Mesendoderm (in vitro differentiated cells): ENCODE data around the gene BICRA.
A peak's percentile ranks its signal among the peaks of the same experiment; 100 is the strongest.
"Not testable (repeated sequence)": the region's sequence is repeated elsewhere in the genome, so short reads cannot be mapped to it uniquely, and the experiment has no call there.

Experiments used
- DNase-seq: peaks from one replicate; pipeline ENCODE4 v3.0.0; 2013
- H2AK5ac ChIP-seq: 2 replicates; pipeline ENCODE4 v1.6.1; 2013; ENCODE audit warnings: low read length, inconsistent platforms
- H2BK120ac ChIP-seq: 2 replicates; pipeline ENCODE4 v1.6.1; 2013; ENCODE audit warnings: low read depth, mild to moderate bottlenecking, low read length, moderate library complexity, mixed read lengths
- H2BK15ac ChIP-seq: replicated peaks from 2 replicates; pipeline ENCODE4 v1.6.1; 2013; ENCODE audit warnings: low read depth, mild to moderate bottlenecking, moderate library complexity
- H2BK5ac ChIP-seq: 2 replicates; pipeline ENCODE4 v1.6.1; 2013; ENCODE audit warnings: low read length, inconsistent platforms
- H3K18ac ChIP-seq: 2 replicates; pipeline ENCODE4 v1.6.1; 2013; ENCODE audit warnings: mild to moderate bottlenecking, low read length, mixed read lengths
- H3K23ac ChIP-seq: one replicate; pipeline ENCODE4 v1.6.1; 2013; ENCODE audit warnings: low read length
- H3K27ac ChIP-seq: 2 replicates; pipeline ENCODE4 v1.5.1; 2013; ENCODE audit warnings: low read depth, mild to moderate bottlenecking, inconsistent platforms, low read length, moderate library complexity
- H3K27me3 ChIP-seq: 2 replicates; pipeline ENCODE4 v1.6.1; 2013; ENCODE audit warnings: low read length, control low read depth, mild to moderate bottlenecking, inconsistent platforms; ENCODE audit not compliant: insufficient read depth, poor library complexity
- H3K36me3 ChIP-seq: 2 replicates; pipeline ENCODE4 v1.6.1; 2013; ENCODE audit warnings: low read length, inconsistent platforms; ENCODE audit not compliant: control insufficient read depth, insufficient read depth
- H3K4ac ChIP-seq: one replicate; pipeline ENCODE4 v1.6.1; 2013; ENCODE audit warnings: low read depth, mild to moderate bottlenecking, low read length, moderate library complexity
- H3K4me1 ChIP-seq: 2 replicates; pipeline ENCODE4 v1.6.1; 2013; ENCODE audit warnings: low read depth, low read length, inconsistent platforms; ENCODE audit not compliant: control insufficient read depth
- H3K4me2 ChIP-seq: 2 replicates; pipeline ENCODE4 v1.6.1; 2013; ENCODE audit warnings: low read length
- H3K4me3 ChIP-seq: 2 replicates; pipeline ENCODE4 v1.5.1; 2013; ENCODE audit warnings: mild to moderate bottlenecking, low read length
- H3K56ac ChIP-seq: one replicate; pipeline ENCODE4 v1.6.1; 2013; ENCODE audit warnings: low read length
- H3K79me1 ChIP-seq: 2 replicates; pipeline ENCODE4 v1.6.1; 2013; ENCODE audit warnings: low read length, inconsistent platforms
- H3K79me2 ChIP-seq: 2 replicates; pipeline ENCODE4 v1.6.1; 2013; ENCODE audit warnings: mild to moderate bottlenecking, low read length; ENCODE audit not compliant: control insufficient read depth, insufficient read depth
- H3K9ac ChIP-seq: 2 replicates; pipeline ENCODE4 v1.6.1; 2013; ENCODE audit warnings: low read length, inconsistent platforms
- H4K5ac ChIP-seq: one replicate; pipeline ENCODE4 v1.6.1; 2013; ENCODE audit warnings: low read length
- H4K8ac ChIP-seq: one replicate; pipeline ENCODE4 v1.6.1; 2013; ENCODE audit warnings: low read depth, mild to moderate bottlenecking, control low read depth, low read length, moderate library complexity
- WGBS: extraction: QIAGEN DNeasy Blood & Tissue Kit; methylation state at CpG from one replicate; pipeline ENCODE4 v1.1.7; 2013; ENCODE audit warnings: low lambda C conversion rate, missing lambda C conversion rate; ENCODE audit not compliant: insufficient coverage; ENCODE audit errors: extremely low coverage; 5-methylcytosine and 5-hydroxymethylcytosine counted together

Gene BICRA

GRCh38 chr19:47583161-47583560, 25.8 kb upstream of the BICRA start:
- DNase-seq, H4K5ac ChIP-seq, H3K79me1 ChIP-seq, H2BK120ac ChIP-seq, H2BK15ac ChIP-seq, H3K23ac ChIP-seq, H3K27ac ChIP-seq, H2AK5ac ChIP-seq, H4K8ac ChIP-seq, H3K79me2 ChIP-seq, H3K18ac ChIP-seq, H3K4me3 ChIP-seq, H2BK5ac ChIP-seq, H3K4ac ChIP-seq, H3K36me3 ChIP-seq, H3K4me1 ChIP-seq, H3K9ac ChIP-seq, H3K27me3 ChIP-seq, H3K4me2 ChIP-seq, H3K56ac ChIP-seq: not testable (repeated sequence)
- WGBS: no CpG with 5 or more reads among the region's 1 CpG

- no peak overlapping the region for H2AK5ac ChIP-seq
- H4K5ac ChIP-seq: no peak overlapping the region
- no peak overlapping the region for H3K4me3 ChIP-seq
- no peak overlapping the region for H3K9ac ChIP-seq
- peak; percentile 60 for DNase-seq
- H2BK5ac ChIP-seq: no peak overlapping the region
- no peak overlapping the region for H3K18ac ChIP-seq
- H3K79me1 ChIP-seq: no peaks in the 10 kb centered on the region
- no peaks in the 10 kb centered on the region for H3K4me1 ChIP-seq
- no peak overlapping the region for H2BK15ac ChIP-seq
- H3K79me2 ChIP-seq: no peaks in the 10 kb centered on the region
- no peak overlapping the region for H4K8ac ChIP-seq
- no peak overlapping the region for H3K56ac ChIP-seq
- no peaks in the 10 kb centered on the region for H3K36me3 ChIP-seq
- WGBS: no CpG with 5 or more reads among the region's 4 CpGs
- H2BK120ac ChIP-seq: no peak overlapping the region
- no peaks in the 10 kb centered on the region for H3K27me3 ChIP-seq
- H3K4me2 ChIP-seq: no peak overlapping the region
- H3K23ac ChIP-seq: no peak overlapping the region
- no peak overlapping the region for H3K27ac ChIP-seq
- H3K4ac ChIP-seq: no peak overlapping the region
These were observed 21.6 kb upstream of the BICRA start for GRCh38 chr19:47587295-47587694.

GRCh38 chr19:47589824-47590223, 19.1 kb upstream of the BICRA start:
- WGBS: no CpG with 5 or more reads among the region's 7 CpGs
- H3K27me3 ChIP-seq: no peaks in the 10 kb centered on the region
- H3K36me3 ChIP-seq: no peaks in the 10 kb centered on the region
- H3K18ac ChIP-seq: no peak overlapping the region
- H2BK5ac ChIP-seq: no peak overlapping the region
- no peaks in the 10 kb centered on the region for H3K79me2 ChIP-seq
- no peak overlapping the region for H3K4ac ChIP-seq
- DNase-seq: no peak
- H4K8ac ChIP-seq: no peak overlapping the region
- H3K27ac ChIP-seq: no peak overlapping the region
- no peaks in the 10 kb centered on the region for H3K4me1 ChIP-seq
- no peak overlapping the region for H3K23ac ChIP-seq
- no peak overlapping the region for H3K4me2 ChIP-seq
- H2AK5ac ChIP-seq: no peak overlapping the region
- no peak overlapping the region for H2BK15ac ChIP-seq
- no peak overlapping the region for H2BK120ac ChIP-seq
- no peak overlapping the region for H3K4me3 ChIP-seq
- no peaks in the 10 kb centered on the region for H3K79me1 ChIP-seq
- H3K9ac ChIP-seq: no peak overlapping the region
- H4K5ac ChIP-seq: no peak overlapping the region
- H3K56ac ChIP-seq: no peak overlapping the region

- H3K4me1 ChIP-seq: no peaks in the 10 kb centered on the region
- H2BK15ac ChIP-seq: no peak overlapping the region
- no peak overlapping the region for H2AK5ac ChIP-seq
- no peaks in the 10 kb centered on the region for H3K79me2 ChIP-seq
- no peaks in the 10 kb centered on the region for H3K79me1 ChIP-seq
- H3K4me2 ChIP-seq: no peak overlapping the region
- H3K27ac ChIP-seq: no peak overlapping the region
- no peaks in the 10 kb centered on the region for H3K27me3 ChIP-seq
- H4K5ac ChIP-seq: no peak overlapping the region
- H4K8ac ChIP-seq: no peak overlapping the region
- H2BK120ac ChIP-seq: no peak overlapping the region
- H3K4me3 ChIP-seq: no peak overlapping the region
- H3K56ac ChIP-seq: no peak overlapping the region
- H3K9ac ChIP-seq: no peak overlapping the region
- H3K18ac ChIP-seq: no peak overlapping the region
- DNase-seq: no peak
- WGBS: no CpG with 5 or more reads among the region's 6 CpGs
- H3K4ac ChIP-seq: no peak overlapping the region
- no peak overlapping the region for H3K23ac ChIP-seq
- H2BK5ac ChIP-seq: no peak overlapping the region
- H3K36me3 ChIP-seq: no peaks in the 10 kb centered on the region
These were observed 15.1 kb upstream of the BICRA start for GRCh38 chr19:47593860-47594259.

GRCh38 chr19:47595944-47596343, 13.0 kb upstream of the BICRA start:
- Histone ChIP-seq H4K8ac (no peak overlapping the region), H3K56ac (no peak overlapping the region), H3K23ac (no peak overlapping the region), H3K4ac (no peak overlapping the region), H2BK120ac (no peak overlapping the region), H3K27ac (no peak overlapping the region), H3K36me3 (no peaks in the 10 kb centered on the region), H3K4me2 (no peak overlapping the region), H3K79me2 (no peaks in the 10 kb centered on the region), H3K4me3 (no peak overlapping the region), H2BK15ac (no peak overlapping the region), H3K79me1 (no peaks in the 10 kb centered on the region), H2AK5ac (no peak overlapping the region), H3K9ac (no peak overlapping the region), H3K4me1 (no peaks in the 10 kb centered on the region), H4K5ac (no peak overlapping the region), H2BK5ac (no peak overlapping the region), H3K18ac (no peak overlapping the region), H3K27me3 (no peaks in the 10 kb centered on the region)
- DNase-seq: no peak
- no CpG with 5 or more reads among the region's 6 CpGs for WGBS
